Glomerular visceral epithelial cell (primary cell): ENCODE measurements around the gene IQCF2.
"Not testable (repeated sequence)": the region's sequence is repeated elsewhere in the genome, so short reads cannot be mapped to it uniquely, and the experiment has no call there.

Experiments used
- DNase-seq: peaks from one replicate; pipeline ENCODE4 v3.0.0-alpha.2; 2016; ENCODE audit errors: extremely low spot score

The IQCF2 gene

GRCh38 chr3:51860703-51861665, at the start of gene IQCF2:
Gene IQCF2 (plus strand): TSS chr3:51861615. CDS start chr3:51861667, 52 bp downstream.
- DNase-seq = no peak

- DNase-seq = no peak
These were observed 47.9 kb upstream of the IQCF2 start for GRCh38 chr3:51813539-51813938.

- DNase-seq = no peak
These were observed 47.4 kb upstream of the IQCF2 start for GRCh38 chr3:51814034-51814433.

- DNase-seq = no peak
These were observed 45.8 kb upstream of the IQCF2 start for GRCh38 chr3:51815614-51816013.

GRCh38 chr3:51816723-51817122, 44.7 kb upstream of the IQCF2 start:
- no peak for DNase-seq

- DNase-seq = no peak
These were observed 44.0 kb upstream of the IQCF2 start for GRCh38 chr3:51817375-51817774.

GRCh38 chr3:51819151-51819550, 42.3 kb upstream of the IQCF2 start:
- no peak for DNase-seq

- DNase-seq = no peak
These were observed 41.6 kb upstream of the IQCF2 start for GRCh38 chr3:51819709-51820406.

GRCh38 chr3:51828297-51828696, 33.1 kb upstream of the IQCF2 start:
- no peak for DNase-seq

- no peak for DNase-seq
These were observed 31.1 kb upstream of the IQCF2 start for GRCh38 chr3:51830345-51830744.

- DNase-seq = no peak
These were observed 30.5 kb upstream of the IQCF2 start for GRCh38 chr3:51830836-51831385.

GRCh38 chr3:51836606-51837005, 24.8 kb upstream of the IQCF2 start:
- no peak for DNase-seq

- DNase-seq = no peak
These were observed 16.3 kb upstream of the IQCF2 start for GRCh38 chr3:51845129-51845528.

GRCh38 chr3:51855411-51855810, 6.0 kb upstream of the IQCF2 start:
- not testable (repeated sequence) for DNase-seq

- DNase-seq = no peak
These were observed 1.5 kb downstream of the IQCF2 start for GRCh38 chr3:51862886-51863285.

- not testable (repeated sequence) for DNase-seq
These were observed 7.5 kb downstream of the IQCF2 start for GRCh38 chr3:51868896-51869295.

GRCh38 chr3:51869304-51869703, 7.9 kb downstream of the IQCF2 start:
- no peak for DNase-seq

- DNase-seq = no peak
These were observed 11.9 kb downstream of the IQCF2 start for GRCh38 chr3:51873253-51873766.

GRCh38 chr3:51873876-51874275, 12.5 kb downstream of the IQCF2 start:
- DNase-seq = no peak

- DNase-seq = no peak
These were observed 13.0 kb downstream of the IQCF2 start for GRCh38 chr3:51874411-51874810.

- no peak for DNase-seq
These were observed 13.5 kb downstream of the IQCF2 start for GRCh38 chr3:51874889-51875288.

GRCh38 chr3:51875501-51875900, 14.1 kb downstream of the IQCF2 start, which contains the start of gene IQCF5:
Gene IQCF5 (minus strand): TSS chr3:51875601. CDS start chr3:51875531, 70 bp downstream.
- no peak for DNase-seq
